Calu3 (cell line): ENCODE measurements around the gene KCND2. TPM values are rescaled to one million over a fixed set of nuclear protein-coding genes. Genes with fewer than 3 reads are reported as not detected.

Source experiments
- BruUV-seq: library from RNA; stranded (reverse); fragments of 400-500 nt; replicated peaks from 2 replicates; lab custom pipeline; 2021; lab: Mats Ljungman, UMichigan
- CTCF ChIA-PET: fragments of 300-600 bp; sonication (Branson Sonifier 250); formaldehyde crosslinking; loops from one replicate; lab custom pipeline; 2022; ENCODE audit warnings: antibody characterized with exemption; lab: Charles Lee
- DNase-seq: peaks from one replicate; pipeline ENCODE4 v3.0.0; 2022
- H3K27ac Mint-ChIP-seq: one replicate; pipeline ENCODE4 v1.8.0; 2022; ENCODE audit warnings: mixed read lengths; ENCODE audit not compliant: unreplicated experiment
- H3K27me3 Mint-ChIP-seq: one replicate; pipeline ENCODE4 v1.8.0; 2022; ENCODE audit warnings: mixed read lengths; ENCODE audit not compliant: unreplicated experiment
- H3K36me3 Mint-ChIP-seq: one replicate; pipeline ENCODE4 v1.8.0; 2022; ENCODE audit warnings: mild to moderate bottlenecking, moderate library complexity, mixed read lengths; ENCODE audit not compliant: insufficient read depth, unreplicated experiment
- H3K4me1 Mint-ChIP-seq: one replicate; pipeline ENCODE4 v1.8.0; 2022; ENCODE audit warnings: mild to moderate bottlenecking, low read depth, mixed read lengths; ENCODE audit not compliant: unreplicated experiment
- H3K4me3 Mint-ChIP-seq: one replicate; pipeline ENCODE4 v1.8.0; 2022; ENCODE audit warnings: mild to moderate bottlenecking, low read depth, moderate library complexity, mixed read lengths; ENCODE audit not compliant: unreplicated experiment
- H3K9me3 Mint-ChIP-seq: one replicate; pipeline ENCODE4 v1.8.0; 2022; ENCODE audit warnings: low read depth, mixed read lengths; ENCODE audit not compliant: unreplicated experiment
- CTCF ChIP-seq: fragments of 200-600 bp; IDR thresholded peaks from one replicate; pipeline ENCODE4 v1.8.0; 2022; ENCODE audit warnings: antibody characterized with exemption; ENCODE audit not compliant: unreplicated experiment
- intact Hi-C: fragments of 100-400 bp; cut with micrococcal nuclease; formaldehyde crosslinking; loops from one replicate; pipeline ENCODE4 v1.10.0; 2022; ENCODE audit not compliant: unreplicated experiment
- total RNA-seq: library from RNA; stranded (reverse); gene quantifications from 2 replicates; pipeline ENCODE4 v1.2.3, GENCODE V29; 2022

KCND2 gene
- total RNA-seq, 1 experiment from 2014 or later, result 1.2 TPM

- Mint-ChIP-seq H3K4me1 (no peaks in the 10 kb centered on the region), H3K9me3 (no peaks in the 10 kb centered on the region), H3K27me3 (no peaks in the 10 kb centered on the region), H3K36me3 (no peaks in the 10 kb centered on the region), H3K27ac (no peak overlapping the region), H3K4me3 (no peak overlapping the region)
- no peak for TF ChIP-seq CTCF
- BruUV-seq, result no TSS peak
- intact Hi-C loops, result no loop called here
- DNase-seq, result no peak
- CTCF ChIA-PET, result no interaction called here
Observed at GRCh38 chr7:120417244-120417979, 144.4 kb downstream of the KCND2 start.

GRCh38 chr7:120421151-120421651, 148.2 kb downstream of the KCND2 start:
- intact Hi-C loops, result no loop called here
- H3K27ac Mint-ChIP-seq, result no peak overlapping the region
- DNase-seq, result no peak
- CTCF ChIA-PET, result no interaction called here
- TF ChIP-seq CTCF, result no peak
- H3K4me1 Mint-ChIP-seq, result no peaks in the 10 kb centered on the region
- H3K36me3 Mint-ChIP-seq, result no peaks in the 10 kb centered on the region
- no peak overlapping the region for H3K4me3 Mint-ChIP-seq
- no TSS peak for BruUV-seq
- H3K27me3 Mint-ChIP-seq, result no peaks in the 10 kb centered on the region
- no peaks in the 10 kb centered on the region for H3K9me3 Mint-ChIP-seq

GRCh38 chr7:120431016-120431415, 158.0 kb downstream of the KCND2 start:
- BruUV-seq, result no TSS peak
- DNase-seq, result no peak
- H3K9me3 Mint-ChIP-seq, result no peaks in the 10 kb centered on the region
- no peak overlapping the region for H3K4me3 Mint-ChIP-seq
- no peaks in the 10 kb centered on the region for H3K36me3 Mint-ChIP-seq
- no peak overlapping the region for H3K27ac Mint-ChIP-seq
- intact Hi-C loops, result no loop called here
- H3K4me1 Mint-ChIP-seq, result peaks cover 9% of the 10 kb centered on the region
- H3K27me3 Mint-ChIP-seq, result no peaks in the 10 kb centered on the region
- CTCF ChIA-PET, result no interaction called here
- TF ChIP-seq CTCF, result no peak

GRCh38 chr7:120436487-120437060, 163.6 kb downstream of the KCND2 start:
- no peak for TF ChIP-seq CTCF
- BruUV-seq, result no TSS peak
- H3K4me1 Mint-ChIP-seq, result no peaks in the 10 kb centered on the region
- CTCF ChIA-PET, result interaction anchor here (0.9 kb wide), 1 partner anchor 13 kb away, joined by 3 read pairs; no protein-coding TSS in a partner anchor
- no peak overlapping the region for H3K4me3 Mint-ChIP-seq
- H3K27me3 Mint-ChIP-seq, result no peaks in the 10 kb centered on the region
- H3K27ac Mint-ChIP-seq, result no peak overlapping the region
- H3K9me3 Mint-ChIP-seq, result no peaks in the 10 kb centered on the region
- H3K36me3 Mint-ChIP-seq, result no peaks in the 10 kb centered on the region
- intact Hi-C loops, result no loop called here
- DNase-seq, result no peak
